Keratinocyte (primary cell): ENCODE results near the gene WDR4.

Experiments
- CTCF ChIP-seq, 3 experiments: IDR thresholded peaks in 1 of 3; conservative IDR thresholded peaks in 1 of 3; optimal IDR thresholded peaks in 1 of 3; 2 replicates in 2 of 3; 3 replicates in 1 of 3; pipeline versions ENCODE3 to v1.5.1; 2011; ENCODE audit warnings: low read length in 3 of 3, mild to moderate bottlenecking in 3 of 3, moderate library complexity in 2 of 3, control low read depth in 1 of 3, inconsistent platforms in 1 of 3; ENCODE audit not compliant: insufficient read depth in 2 of 3; ENCODE audit errors: extremely low read depth in 1 of 3
- EZH2 ChIP-seq: IDR thresholded peaks from one replicate; pipeline ENCODE4 v1.6.1; 2012; ENCODE audit warnings: inconsistent platforms, mild to moderate bottlenecking, low read length, moderate library complexity

- no peak for TF ChIP-seq CTCF (optimal IDR thresholded peaks at IDR 0.05 in 1 of 3, IDR thresholded peaks at IDR 0.05 in 1 of 3, conservative IDR thresholded peaks at IDR 0.05 in 1 of 3; ENCODE audit: extremely low read depth in 1 of 3, insufficient read depth in 2 of 3, low read length in 3 of 3)
- TF ChIP-seq EZH2, result no peak
These were observed 8.0 kb upstream of the WDR4 start for GRCh38 chr21:42887326-42887725.
